Measurements from ENCODE around the gene UBN1.

The UBN1 gene

GRCh38 chr16:4917117-4917516 lies 69.8 kb downstream of the UBN1 start:
- Histone ChIP-seq H3K27me3 (no peaks in the 10 kb centered on the region), H3K4me1 (no peaks in the 10 kb centered on the region), H3K9me3 (no peaks in the 10 kb centered on the region), H3K4me3 (ENCODE audit: low read depth, low read length) (no peak overlapping the region), H3K36me3 (no peaks in the 10 kb centered on the region)
- no peak for TF ChIP-seq CTCF (IDR thresholded peaks at IDR 0.05; ENCODE audit: low read depth, low read length)
- no peak for DNase-seq

GRCh38 chr16:4918781-4919251 lies 71.5 kb downstream of the UBN1 start:
- Histone ChIP-seq H3K36me3 (no peaks in the 10 kb centered on the region), H3K4me1 (no peaks in the 10 kb centered on the region), H3K27me3 (0 out of 2 replicates have a peak, but pooled peaks cover 4% of the 10 kb centered on the region), H3K9me3 (no peaks in the 10 kb centered on the region), H3K4me3 (ENCODE audit: low read depth, low read length) (no peak overlapping the region)
- no peak for TF ChIP-seq CTCF (IDR thresholded peaks at IDR 0.05; ENCODE audit: low read depth, low read length)
- no peak for DNase-seq

- no peak for DNase-seq
- H3K36me3 ChIP-seq, result no peaks in the 10 kb centered on the region
- no peak for TF ChIP-seq CTCF (IDR thresholded peaks at IDR 0.05; ENCODE audit: low read depth, low read length)
- H3K4me3 ChIP-seq (ENCODE audit: low read depth, low read length), result no peak overlapping the region
- no peaks in the 10 kb centered on the region for H3K9me3 ChIP-seq
- H3K4me1 ChIP-seq, result no peaks in the 10 kb centered on the region
- H3K27me3 ChIP-seq, result 0 out of 2 replicates have a peak, but pooled peaks cover 4% of the 10 kb centered on the region
Measured at GRCh38 chr16:4920826-4921225, 73.5 kb downstream of the UBN1 start.

GRCh38 chr16:4922721-4923342 lies 75.6 kb downstream of the UBN1 start:
- Histone ChIP-seq H3K4me3 (ENCODE audit: low read depth, low read length) (no peak overlapping the region), H3K9me3 (no peaks in the 10 kb centered on the region; the same call in 1 of the 2 replicates), H3K36me3 (no peaks in the 10 kb centered on the region), H3K4me1 (no peaks in the 10 kb centered on the region), H3K27me3 (0 out of 2 replicates have a peak, but pooled peaks cover 4% of the 10 kb centered on the region)
- TF ChIP-seq CTCF (IDR thresholded peaks at IDR 0.05; ENCODE audit: low read depth, low read length), result no peak
- DNase-seq, result no peak

- DNase-seq, result no peak
- H3K4me3 ChIP-seq (ENCODE audit: low read depth, low read length), result no peak overlapping the region
- H3K4me1 ChIP-seq, result no peaks in the 10 kb centered on the region
- no peaks in the 10 kb centered on the region; the same call in 1 of the 2 replicates for H3K9me3 ChIP-seq
- no peaks in the 10 kb centered on the region for H3K36me3 ChIP-seq
- 0 out of 2 replicates have a peak, but pooled peaks cover 4% of the 10 kb centered on the region for H3K27me3 ChIP-seq
- TF ChIP-seq CTCF (IDR thresholded peaks at IDR 0.05; ENCODE audit: low read depth, low read length), result no peak
Measured at GRCh38 chr16:4923853-4924252, 76.6 kb downstream of the UBN1 start.

- Histone ChIP-seq H3K4me3 (ENCODE audit: low read depth, low read length) (no peak overlapping the region), H3K4me1 (no peaks in the 10 kb centered on the region), H3K9me3 (no peaks in the 10 kb centered on the region; the same call in 1 of the 2 replicates), H3K27me3 (0 out of 2 replicates have a peak, but pooled peaks cover 4% of the 10 kb centered on the region), H3K36me3 (no peaks in the 10 kb centered on the region)
- DNase-seq, result peak; percentile 43
- no peak for TF ChIP-seq CTCF (IDR thresholded peaks at IDR 0.05; ENCODE audit: low read depth, low read length)
Measured at GRCh38 chr16:4924593-4925292, 77.5 kb downstream of the UBN1 start.
